Measurements from ENCODE around the gene PHF14.
"Not testable (repeated sequence)": the region's sequence is repeated elsewhere in the genome, so short reads cannot be mapped to it uniquely, and the experiment has no call there.

PHF14 gene

DNA sequence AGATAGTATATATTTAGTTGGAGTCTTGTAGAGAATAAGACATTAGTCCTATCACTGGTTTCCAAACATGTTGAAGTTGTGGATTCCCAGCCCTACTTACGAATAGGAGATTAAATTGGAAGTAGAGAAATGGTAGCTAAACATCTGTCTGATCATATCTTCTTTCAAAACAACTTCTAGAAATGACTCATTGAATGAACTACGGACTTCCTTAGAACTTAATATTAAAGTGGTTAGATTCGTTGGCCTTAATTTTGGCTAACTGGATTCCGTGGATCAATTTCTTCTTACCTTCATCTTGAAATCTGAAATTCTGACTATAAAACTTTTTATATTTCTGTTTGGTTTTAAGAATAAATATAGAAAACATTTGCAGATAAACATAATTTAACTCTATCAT is 3.4 kb downstream of the PHF14 start:
- no peak for DNase-seq

GRCh38 chr7:10981317-10981716 is 7.6 kb downstream of the PHF14 start:
- DNase-seq, result no peak

DNA sequence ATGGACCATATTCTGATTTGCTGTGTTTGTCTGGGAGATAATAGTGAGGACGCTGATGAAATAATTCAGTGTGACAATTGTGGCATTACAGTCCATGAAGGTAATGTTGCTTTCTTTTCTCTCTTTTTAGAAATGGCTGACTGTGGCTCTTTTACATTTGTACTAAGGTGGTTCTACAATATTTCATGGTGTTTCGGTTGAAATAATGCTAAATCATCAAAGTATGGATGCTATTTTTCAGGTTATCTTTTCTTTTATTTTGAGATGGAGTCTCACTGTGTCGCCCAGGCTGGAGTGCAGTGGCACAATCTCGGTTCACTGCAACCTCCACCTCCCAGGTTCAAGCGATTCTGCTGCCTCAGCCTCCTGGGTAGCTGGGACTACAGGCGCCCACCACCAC is 17.1 kb downstream of the PHF14 start:
- DNase-seq, result not testable (repeated sequence)

GRCh38 chr7:10995482-10996166 is 22.0 kb downstream of the PHF14 start:
- not testable (repeated sequence) for DNase-seq

GRCh38 chr7:10998996-10999757 is 25.5 kb downstream of the PHF14 start:
- DNase-seq, result no peak

GRCh38 chr7:11005202-11005601 is 31.5 kb downstream of the PHF14 start:
- DNase-seq, result no peak

- no peak for DNase-seq
Observed at GRCh38 chr7:11006291-11006690, 32.6 kb downstream of the PHF14 start.

GRCh38 chr7:11009631-11010030 is 36.0 kb downstream of the PHF14 start:
- no peak for DNase-seq

DNA sequence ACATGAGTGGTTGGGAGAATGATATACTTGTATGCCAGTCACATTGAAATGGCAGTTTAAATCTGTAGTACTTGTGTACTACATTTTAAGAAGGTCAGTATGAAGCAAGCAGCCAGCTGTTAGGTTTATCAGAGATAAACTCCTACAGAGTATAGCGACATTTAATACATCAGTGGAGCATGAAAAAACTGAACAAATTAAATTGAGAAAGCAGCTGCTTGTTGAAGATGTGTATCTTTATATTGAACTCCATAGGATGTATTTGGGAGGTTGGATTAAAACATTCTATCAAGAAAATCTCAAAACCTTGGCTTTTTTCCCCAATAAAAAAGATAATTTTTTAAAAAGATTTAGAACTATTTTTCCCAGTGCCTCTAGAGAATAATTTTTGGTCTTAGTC is 47.8 kb downstream of the PHF14 start:
- no peak for DNase-seq

GRCh38 chr7:11026452-11027359 is 53.0 kb downstream of the PHF14 start:
- DNase-seq, result no peak

- no peak for DNase-seq
Observed at GRCh38 chr7:11035661-11036060, 62.0 kb downstream of the PHF14 start.

GRCh38 chr7:11039974-11040373 is 66.3 kb downstream of the PHF14 start:
- no peak for DNase-seq

DNA sequence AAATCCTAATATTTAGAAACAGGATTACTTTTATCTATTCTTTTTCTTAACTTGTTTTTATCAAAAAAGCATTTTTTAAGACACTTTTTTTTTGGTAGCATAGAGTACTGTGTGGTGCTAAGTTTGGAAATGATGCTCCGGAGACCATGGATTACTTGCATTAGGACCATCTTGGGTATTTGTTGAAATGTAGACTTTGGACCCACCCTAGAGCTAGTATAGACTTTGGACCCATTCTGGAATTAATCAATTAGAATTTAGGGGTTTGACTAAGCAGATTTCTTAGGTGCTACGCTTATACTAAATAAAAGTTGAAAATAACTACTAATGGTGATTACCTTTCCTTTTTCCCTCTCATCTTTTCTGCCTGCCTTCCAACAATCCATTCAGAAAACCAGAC is 80.4 kb downstream of the PHF14 start:
- no peak for DNase-seq

- no peak for DNase-seq
Observed at GRCh38 chr7:11060893-11061292, 87.2 kb downstream of the PHF14 start.

DNA sequence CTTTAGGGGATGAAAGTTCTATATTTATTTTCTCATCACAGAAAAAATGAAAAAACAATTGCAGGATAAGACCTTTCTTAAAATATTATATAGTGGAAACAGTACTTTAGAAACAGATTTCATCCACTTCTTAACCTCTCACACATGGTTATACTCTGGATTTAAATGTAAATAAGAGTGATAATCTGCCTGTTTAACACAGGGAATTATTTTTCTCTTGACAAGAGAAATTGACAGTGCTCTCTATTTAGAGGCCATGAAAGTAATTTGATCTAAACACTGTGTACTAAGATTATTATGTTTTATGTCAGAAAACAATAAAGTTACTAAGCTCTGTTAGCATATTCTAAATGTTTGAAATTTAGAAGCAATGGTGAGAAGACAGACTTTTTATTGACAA is 88.4 kb downstream of the PHF14 start:
- DNase-seq, result no peak

DNA sequence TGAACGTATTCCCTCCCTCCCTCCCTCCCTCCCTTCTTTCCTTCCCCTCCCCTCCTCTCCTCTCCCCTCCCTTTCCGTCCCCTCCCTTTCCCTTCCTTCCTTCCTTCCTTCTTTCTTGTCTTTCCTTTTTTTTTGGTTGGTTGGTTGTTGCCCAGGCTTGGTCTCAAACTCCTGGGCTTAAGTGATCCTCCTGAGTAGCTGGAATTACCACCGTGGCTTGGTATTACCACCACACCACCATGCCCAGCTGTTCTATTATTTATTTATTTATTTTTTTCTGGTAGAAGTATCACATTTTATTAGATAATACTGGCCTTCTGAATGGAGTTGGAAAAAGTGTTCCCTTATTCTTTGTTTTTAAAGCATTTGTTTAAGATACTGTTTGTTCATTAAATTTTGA is 95.9 kb downstream of the PHF14 start:
- no peak for DNase-seq

GRCh38 chr7:11077816-11078215 is 104.1 kb downstream of the PHF14 start:
- DNase-seq, result no peak

- no peak for DNase-seq
Observed at GRCh38 chr7:11078247-11078834, 104.7 kb downstream of the PHF14 start.

- no peak for DNase-seq
Observed at GRCh38 chr7:11079907-11080306, 106.2 kb downstream of the PHF14 start.

- DNase-seq, result no peak
Observed at GRCh38 chr7:11082121-11082520, 108.4 kb downstream of the PHF14 start.

- DNase-seq, result no peak
Observed at GRCh38 chr7:11082552-11083213, 109.0 kb downstream of the PHF14 start.

- no peak for DNase-seq
Observed at GRCh38 chr7:11083214-11083568, 109.5 kb downstream of the PHF14 start.

GRCh38 chr7:11104578-11104977 is 130.9 kb downstream of the PHF14 start:
- DNase-seq, result no peak
